HL-60/S4 treated with retinoic acid at 250 ng/mL for 4 days and 3 days (cell line): ENCODE data around the gene LRRC9.
"Not testable (repeated sequence)": the region's sequence is repeated elsewhere in the genome, so short reads cannot be mapped to it uniquely, and the experiment has no call there.

Experiments
- in situ Hi-C: fragments of 300-500 bp; cut with MboI; formaldehyde crosslinking; loops from 2 replicates; pipeline ENCODE4 v1.7.0; 2022; ENCODE audit warnings: low sequenced_read_pairs

Gene LRRC9

DNA sequence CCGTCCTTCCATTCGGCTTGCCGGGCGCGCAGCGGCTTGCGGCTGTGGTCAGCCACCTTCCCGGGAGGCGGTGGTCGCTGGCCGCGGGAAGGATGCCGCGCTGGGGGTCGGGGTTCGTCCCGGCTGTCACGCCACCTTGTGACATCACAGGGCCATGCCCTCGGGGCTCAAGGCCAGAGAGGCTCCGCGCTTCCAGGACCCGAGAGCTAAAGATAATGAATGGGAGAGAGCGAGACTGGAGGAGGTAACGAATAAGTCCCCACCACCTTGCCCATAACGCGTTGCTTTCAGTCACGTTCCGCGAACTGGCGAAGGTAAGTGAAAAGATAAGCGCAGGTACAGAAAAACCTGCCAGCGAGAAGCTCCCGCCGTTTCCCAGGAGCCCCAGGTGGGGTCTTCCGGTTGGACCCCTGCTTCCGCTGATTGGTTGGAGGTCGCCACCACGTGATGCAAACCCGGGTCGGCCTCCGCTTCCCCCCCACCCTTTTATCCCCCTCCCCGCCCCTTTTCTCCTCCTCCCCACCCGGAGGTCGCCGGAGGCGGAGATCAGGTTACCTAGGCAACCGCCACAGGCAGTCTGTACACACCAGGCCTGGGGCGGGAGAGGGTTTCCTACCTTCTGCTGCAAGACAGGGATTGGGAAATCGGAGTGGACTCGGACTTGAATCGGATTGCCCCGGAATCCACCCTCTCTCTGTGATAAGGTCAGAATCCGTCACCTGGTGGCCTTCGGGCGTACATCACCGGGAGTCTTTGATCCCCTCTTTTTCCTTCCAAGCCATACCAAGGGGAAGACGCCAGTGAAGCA, at the start of gene LRRC9:
TSS of gene LRRC9 (plus strand) at position 575 of the 808 bp plus-strand sequence.
- in situ Hi-C loops = no loop called here

DNA sequence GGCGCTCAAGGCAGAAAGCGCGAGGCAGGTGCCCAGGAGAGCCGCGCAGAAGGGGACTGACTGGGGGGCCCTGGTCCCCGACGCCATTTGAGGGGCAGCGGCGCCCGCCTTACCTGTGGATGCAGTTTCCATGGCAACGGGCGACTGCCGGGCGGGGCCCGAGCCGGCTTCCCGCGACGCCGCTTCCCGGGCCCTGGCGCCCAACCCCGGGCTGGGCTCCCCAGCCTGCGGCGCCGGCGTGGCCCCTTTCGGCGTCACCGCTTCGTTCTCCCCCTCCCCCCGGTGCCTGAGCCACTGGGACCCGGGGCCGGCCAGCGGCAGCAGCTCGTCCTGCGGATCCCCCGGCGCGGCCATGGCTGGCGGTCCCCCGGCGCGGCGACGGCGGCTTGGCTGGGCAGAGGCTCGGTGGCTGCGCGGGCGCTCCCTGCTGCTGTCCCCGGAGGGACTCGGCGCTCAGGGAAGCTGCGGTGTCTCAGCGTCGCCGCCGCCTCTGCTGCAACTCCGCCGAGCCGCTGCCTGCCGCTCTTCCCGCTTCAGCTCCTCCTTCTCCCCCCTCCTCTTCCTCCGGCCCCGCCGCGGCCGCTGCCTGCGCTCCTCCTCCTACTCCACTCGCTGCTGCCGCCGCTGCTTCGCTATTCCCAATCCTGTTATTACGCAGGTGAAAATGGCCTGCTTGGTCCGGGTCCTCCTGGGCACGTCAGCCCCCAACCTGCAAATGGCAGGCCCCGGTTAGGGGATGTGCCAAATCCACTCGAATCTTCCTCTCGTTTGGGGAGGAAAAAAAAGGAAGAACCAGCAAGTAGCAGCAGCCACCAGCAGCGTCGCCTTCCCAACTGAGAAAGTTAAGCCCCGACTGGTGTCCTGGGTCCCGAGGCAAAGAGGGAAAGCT, 49.4 kb upstream of the LRRC9 start, which contains the start of gene RTN1:
TSS of gene RTN1 (minus strand) at position 500 of the 889 bp plus-strand sequence. CDS start at position 354, 146 bp downstream.
- in situ Hi-C loops = no loop called here

DNA sequence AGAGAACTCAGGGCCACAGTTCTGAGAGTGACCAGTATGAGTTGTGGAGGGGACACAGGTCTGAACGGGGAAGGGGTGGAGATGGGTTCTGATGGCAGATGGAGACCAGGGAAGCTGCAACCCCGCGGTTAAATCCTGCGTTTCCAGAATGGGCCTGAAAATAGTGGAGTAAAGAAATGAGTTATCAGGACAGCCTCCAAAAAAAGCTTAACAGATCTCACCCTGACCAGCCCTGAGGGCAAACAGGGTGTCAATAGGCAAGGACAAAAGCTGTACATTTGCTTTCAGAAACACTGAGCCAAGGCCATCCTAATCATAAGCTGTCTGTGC, 48.8 kb upstream of the LRRC9 start:
- in situ Hi-C loops = no loop called here

DNA sequence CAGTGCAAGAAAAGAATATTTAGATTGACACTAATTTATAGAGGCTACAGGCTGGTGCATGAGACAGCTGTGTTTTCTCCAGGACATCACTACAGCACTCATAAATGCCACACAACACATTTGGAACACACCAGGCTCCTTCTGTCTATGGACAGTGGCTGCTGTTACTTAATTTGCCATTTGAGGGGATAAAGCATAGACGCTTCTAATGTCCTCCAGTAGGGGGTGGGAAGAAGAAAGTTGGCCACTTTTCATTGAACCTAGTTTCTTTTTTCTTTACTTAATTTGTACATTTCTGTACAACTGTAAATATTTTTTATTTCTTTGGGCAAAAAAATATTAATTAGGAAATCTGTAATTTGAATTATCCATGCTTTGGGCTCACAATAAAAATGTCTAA, 37.0 kb upstream of the LRRC9 start:
- in situ Hi-C loops = no loop called here

DNA sequence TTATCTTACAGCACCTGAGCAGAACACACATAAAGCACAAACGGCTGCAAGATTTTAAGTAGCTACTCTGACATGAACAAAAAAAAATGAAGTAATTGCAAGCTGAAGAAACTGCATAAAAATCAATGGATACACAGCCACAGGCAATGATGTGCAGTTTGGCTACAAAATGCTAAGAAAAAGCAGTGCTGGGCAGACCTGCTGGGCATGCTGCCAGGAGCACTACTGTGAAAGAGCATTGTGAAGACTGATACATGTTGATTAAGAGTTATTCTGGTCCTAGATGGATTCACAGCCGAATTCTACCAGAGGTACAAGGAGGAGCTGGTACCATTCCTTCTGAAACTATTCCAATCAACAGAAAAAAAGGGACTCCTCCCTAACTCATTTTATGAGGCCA, 29.3 kb upstream of the LRRC9 start:
- in situ Hi-C loops = no loop called here

DNA sequence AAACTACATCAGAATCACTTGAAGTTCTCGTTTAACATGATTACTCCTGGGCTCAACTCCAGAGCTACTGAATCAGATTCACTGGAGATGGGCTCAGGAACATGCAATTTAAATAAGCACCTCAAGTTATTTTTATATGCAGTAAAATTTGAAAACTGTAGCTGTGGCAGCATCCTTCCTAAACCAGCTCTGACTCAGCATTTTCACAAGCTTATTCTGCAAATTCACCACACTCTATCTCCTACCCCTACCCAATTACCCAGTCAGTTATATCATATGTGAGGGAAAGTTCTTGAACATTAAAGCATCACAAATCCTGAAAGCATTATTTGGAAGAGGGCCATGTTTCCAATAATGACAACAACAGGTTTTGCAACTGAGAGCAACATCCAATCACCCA, 24.2 kb upstream of the LRRC9 start:
- in situ Hi-C loops = no loop called here

DNA sequence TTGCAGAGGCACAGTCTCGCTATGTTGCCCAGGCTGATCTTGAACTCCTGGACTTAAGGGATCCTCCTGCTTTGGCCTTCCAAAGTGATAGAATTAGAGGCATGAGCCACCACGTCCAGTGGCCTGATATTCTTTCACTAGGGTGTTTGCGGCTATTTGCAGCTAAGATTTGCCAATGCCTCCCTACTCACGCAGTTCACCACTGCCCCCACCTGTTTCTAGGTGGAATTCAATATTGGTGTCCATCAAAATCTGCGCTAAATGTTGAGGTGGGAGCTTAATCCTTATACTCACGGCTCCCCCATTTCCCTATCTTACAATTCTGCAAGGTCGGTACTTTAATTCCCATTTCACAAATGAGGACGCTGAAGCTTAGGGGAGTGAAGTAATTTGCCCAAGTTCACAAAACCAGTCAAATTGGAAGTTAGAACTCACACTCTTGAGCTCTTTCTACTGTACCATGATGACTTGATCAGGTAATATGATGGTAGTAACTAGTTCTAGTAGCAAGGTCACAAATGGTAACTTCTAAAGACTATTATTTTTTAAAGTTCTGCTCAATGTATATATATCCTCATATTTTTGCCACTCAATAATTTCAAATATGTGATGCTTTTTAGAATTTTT, 22.1 kb upstream of the LRRC9 start:
- in situ Hi-C loops = no loop called here

DNA sequence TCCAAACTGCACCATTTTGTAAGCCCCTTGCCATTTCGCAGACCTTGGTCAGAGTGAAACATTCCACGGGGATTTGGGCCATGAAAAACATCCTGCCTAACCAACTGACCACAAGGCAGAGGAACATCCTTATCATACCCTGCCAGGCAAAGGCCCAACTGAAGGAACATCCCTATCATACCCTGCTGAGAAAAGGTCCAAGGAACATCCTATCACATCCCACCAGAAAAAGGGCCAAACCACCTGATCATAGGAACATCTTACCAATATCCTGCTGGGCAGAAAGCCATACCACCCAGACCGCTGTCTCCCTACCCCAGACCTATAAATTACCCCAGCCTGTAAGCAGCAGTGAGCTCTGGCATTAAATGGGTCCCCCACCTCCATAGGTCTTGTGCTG, 19.4 kb upstream of the LRRC9 start:
- in situ Hi-C loops = no loop called here

DNA sequence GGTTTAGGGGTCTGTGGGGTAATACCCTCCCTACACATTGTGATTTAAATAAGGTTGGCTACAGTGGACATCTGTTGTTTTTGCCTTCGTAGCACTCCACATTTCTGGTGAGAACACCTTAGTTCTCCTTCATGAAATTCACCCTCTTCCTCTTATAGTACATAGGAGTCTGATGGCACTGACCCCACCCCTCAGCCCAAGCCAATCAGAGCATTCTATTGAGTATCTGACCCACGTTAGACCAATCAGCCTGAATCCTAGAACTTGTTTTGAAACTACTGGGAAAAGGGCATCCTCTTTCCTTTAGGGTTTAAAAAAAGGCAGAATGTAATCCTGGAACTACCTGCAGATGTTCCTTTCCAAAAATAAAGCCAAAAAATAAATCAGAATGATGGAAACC, 15.8 kb upstream of the LRRC9 start:
- in situ Hi-C loops = no loop called here

DNA sequence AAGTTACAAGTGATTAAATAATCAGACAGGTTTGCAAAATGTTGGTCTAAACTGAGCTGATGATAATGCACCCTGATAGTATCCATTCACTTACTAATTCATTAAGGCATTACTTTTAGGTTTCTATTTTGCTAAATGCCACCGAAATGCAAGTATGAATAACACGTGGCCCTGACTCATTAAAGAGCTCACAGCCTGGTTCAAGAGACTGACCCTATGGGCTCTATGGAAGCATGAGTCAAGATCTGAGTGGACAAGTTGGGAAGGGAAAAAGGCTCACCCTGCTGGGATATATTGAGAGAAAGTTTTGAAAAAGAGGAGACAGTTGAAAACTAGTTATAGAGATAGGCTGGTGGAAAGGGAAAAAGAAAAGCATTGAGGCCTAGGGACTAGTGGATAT, 14.8 kb upstream of the LRRC9 start:
- in situ Hi-C loops = no loop called here

DNA sequence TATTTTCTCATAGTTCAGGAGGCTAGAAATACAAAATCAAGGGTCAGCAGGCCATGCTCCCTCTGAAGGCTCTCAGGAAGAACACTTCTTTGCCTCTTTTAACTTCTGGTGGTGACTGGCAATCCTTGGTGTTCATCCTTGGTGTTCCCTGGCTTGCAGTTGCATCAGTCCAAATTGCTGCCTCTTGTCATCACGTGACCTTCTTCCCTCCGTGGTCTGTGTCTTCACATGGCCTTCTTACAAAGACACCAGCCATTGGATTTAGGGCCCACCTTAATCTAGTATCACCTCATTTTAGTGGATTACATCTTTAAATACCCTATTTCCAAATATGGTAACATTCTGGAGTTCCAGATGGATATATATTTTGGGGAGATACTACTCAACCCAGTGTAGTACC, 7.5 kb upstream of the LRRC9 start:
- in situ Hi-C loops = no loop called here

DNA sequence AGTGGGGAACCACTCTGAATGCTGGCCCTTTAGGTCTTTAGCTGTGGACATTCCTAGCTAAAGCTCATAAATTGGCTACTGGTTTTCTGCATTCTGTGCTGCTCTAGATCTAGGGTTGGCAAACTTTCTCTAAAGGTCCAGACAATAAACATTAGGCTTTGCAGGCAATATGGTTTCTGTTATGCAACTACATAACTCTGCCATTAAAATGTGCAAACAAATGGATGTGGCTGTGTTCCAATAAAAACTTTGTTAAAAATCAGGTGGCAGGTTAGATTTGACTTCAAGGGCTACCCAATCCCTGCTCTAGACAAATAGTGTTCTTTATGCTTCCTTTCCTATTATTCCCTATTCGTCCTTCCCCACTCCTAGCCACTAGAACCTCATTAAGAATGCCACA, 6.8 kb upstream of the LRRC9 start:
- in situ Hi-C loops = no loop called here

DNA sequence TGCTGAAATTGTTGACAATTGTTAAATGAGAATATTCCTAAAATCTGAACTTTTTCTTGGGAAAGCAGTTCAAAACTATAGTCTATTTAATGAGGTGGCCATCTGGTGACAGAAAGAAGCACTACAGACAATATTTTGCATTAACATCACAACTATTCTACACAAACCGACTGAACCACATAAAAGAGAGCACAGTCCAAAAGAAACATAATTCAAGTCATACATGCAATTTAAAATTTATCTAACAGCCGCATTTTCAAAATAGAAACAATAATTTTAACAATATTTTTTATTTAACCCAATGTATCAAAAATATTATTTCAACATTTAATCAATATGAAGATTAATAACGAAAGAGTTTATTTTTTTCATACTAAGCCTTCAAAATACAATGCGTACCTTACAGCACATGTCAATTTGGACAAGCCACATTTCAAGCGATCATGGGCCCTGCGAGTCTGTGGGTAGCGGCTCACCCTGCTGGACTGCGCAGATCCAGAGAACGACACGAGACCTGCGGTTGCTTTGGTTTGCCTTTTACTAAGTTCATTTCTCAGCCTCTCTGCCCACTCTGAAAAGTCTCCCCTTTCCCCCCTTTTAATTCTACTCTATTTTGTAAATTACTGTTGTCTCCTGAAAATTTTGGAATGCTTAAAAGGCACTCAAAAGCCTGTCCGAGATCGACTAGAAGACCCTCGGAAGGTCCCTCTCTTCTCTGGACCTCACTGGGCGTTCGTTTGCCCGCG, 947 bp upstream of the LRRC9 start:
- in situ Hi-C loops = no loop called here

DNA sequence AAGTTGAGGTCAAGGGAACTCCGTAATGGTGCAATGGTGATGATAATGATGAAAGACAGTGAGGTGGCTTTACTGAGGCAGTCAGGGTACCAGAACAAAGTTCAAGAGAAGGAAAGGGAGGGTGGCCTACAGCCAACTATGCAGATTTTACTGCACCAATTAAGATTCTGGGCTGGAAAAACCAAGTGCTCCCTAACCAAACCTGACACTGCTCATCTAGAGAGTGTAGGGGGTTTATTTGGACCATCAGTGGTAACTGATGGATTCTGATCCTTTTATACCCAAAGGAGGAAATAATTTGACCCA, 387 bp downstream of the LRRC9 start:
- in situ Hi-C loops = no loop called here

DNA sequence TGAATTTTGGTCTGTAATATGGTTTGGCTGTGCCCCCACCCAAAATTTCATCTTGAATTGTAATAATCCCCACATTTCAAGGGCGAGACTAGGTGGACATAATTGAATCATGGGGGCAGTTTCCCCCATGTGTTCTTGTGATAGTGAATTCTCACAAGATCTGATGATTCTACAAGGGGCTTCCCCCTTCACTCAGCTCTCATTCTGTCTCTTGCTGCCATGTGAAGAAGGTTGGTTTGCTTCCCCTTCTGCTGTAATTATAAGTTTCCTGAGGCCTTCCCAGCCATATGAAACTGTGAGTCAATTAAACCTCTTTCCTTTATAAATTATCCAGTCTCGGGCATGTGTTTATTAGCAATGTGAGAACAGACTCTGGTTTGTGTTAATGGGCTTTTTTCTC, 5.9 kb downstream of the LRRC9 start:
- in situ Hi-C loops = no loop called here

DNA sequence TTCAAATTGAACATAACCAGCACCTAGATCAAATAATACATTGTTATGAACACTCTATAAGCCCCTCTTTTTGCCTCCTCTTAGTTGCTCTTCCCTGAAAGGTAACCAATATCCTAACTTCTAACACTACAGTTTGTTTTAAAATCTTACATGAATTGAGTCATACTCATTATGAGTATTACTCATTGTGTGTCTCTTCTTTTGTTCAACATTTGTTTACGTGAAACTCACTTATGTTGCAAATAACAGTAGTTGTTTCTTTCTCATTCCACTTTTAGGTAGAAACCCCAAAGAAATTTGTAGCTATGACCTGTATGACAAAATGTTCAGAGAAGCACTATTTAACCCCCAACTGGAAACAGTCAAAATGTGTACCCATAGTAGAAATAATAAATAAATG, 6.6 kb downstream of the LRRC9 start:
- in situ Hi-C loops = no loop called here

DNA sequence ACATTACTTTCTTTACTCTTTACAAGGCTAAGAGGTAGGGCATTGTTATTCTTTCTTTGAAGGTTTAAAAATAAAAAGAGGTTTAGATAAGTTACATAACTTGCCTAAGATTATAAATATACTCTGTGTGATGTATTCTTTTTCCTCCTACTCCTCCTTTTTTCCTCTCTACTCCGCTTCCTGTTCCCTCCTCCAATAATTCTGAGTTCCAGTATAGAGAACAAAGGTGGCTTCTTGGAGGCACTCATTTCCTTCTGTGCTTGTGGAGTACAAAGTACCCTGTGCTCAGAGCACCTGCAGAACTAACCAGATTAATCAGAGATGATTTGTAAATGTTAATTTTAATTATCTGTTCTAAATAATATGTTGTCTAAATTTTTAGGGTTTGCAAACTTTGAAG, 11.3 kb downstream of the LRRC9 start:
- in situ Hi-C loops = no loop called here

DNA sequence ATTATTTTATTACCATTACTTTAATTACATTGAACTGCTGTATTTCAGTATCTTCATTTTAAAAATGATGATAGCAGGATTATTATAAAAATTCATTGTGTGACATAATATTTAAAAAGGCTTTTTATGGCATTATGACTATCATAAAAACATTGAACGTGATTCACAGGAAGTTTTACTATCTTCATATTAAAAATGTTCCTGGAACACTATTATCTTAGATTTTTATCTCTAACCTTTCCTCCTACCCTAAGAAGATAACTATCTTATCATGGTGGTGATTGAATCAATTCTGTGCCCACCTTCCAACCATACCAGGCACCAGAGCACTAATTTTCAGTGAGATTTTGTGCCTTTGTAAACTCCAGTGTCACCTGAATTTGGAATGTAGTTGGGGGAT, 16.2 kb downstream of the LRRC9 start:
- in situ Hi-C loops = no loop called here

DNA sequence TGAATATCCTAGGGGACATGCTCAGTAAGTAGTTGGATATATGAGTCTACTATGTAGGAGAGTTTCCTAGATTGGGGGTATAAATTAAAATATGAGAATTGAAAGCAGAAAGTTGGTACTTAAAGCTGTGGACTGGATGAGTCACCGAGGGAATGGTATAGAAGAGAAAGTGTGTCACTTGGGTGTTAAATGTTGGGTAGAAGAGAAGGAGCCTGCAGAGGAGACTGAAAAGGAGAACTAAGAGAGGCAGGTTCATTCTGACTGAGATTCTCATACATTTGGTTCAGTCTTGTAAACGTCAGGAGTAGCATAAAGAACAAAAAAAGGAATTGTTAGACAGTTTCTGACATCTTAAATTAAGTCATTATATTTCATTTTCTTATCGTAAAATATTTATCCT, 19.9 kb downstream of the LRRC9 start:
- in situ Hi-C loops = no loop called here

DNA sequence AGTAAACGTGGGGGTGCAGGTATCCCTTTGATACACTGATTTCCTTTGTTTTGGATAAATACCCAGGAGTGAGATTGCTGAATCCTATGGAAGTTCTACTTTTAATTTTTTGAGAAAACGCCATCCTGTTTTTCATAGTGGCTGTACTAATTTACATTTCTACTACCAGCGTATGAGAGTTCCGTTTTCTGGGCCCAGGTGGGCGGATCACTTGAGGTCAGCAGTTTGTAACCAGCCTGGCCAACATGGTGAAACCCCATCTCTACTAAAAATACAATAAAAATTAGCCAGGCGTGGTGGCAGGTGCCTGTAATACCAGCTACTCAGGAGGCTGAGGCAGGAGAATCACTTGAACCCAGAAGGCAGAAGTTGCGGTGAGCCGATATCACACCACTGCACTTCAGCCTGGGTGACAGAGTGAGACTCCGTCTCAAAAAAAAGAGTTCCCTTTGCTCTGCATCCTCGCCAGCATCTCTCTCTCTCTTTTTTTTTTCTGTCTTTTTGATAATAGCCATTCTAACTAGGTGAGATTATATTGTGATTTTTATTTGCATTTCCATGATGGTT, 22.4 kb downstream of the LRRC9 start:
- in situ Hi-C loops = not testable (repeated sequence)

DNA sequence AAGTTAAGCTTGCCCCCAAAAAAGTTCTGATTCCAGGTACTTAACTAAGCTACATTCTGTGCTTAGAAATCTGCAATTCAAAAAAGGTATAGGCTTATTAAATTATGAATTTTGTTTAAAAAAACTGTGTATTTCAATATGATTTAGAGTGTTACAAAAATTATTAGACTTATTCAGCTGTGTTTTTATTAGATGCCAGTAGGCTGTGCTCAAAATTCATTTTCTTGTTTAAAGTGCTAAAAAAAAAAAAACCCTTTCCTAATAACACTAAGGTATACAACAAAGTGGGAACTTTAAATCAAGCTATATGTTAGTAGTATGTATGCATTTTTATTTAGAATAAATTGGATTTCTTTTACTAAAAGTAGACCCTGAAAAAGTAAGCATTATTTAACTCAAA, 25.0 kb downstream of the LRRC9 start:
- in situ Hi-C loops = no loop called here
